Hepatic stellate cell (primary cell): ENCODE data around the gene SPOCK3.
"Not testable (repeated sequence)": the region's sequence is repeated elsewhere in the genome, so short reads cannot be mapped to it uniquely, and the experiment has no call there.

Source experiments
- DNase-seq: peaks from one replicate; pipeline ENCODE4 v3.0.0; 2011; ENCODE audit warnings: low spot score

The SPOCK3 gene

GRCh38 chr4:167035390-167035789, 198.9 kb downstream of the SPOCK3 start:
- no peak for DNase-seq

- DNase-seq: no peak
These were observed 199.3 kb downstream of the SPOCK3 start for GRCh38 chr4:167034983-167035382.

GRCh38 chr4:167032871-167033270, 201.4 kb downstream of the SPOCK3 start:
- DNase-seq: no peak

- DNase-seq: no peak
These were observed 202.6 kb downstream of the SPOCK3 start for GRCh38 chr4:167031534-167032156.

GRCh38 chr4:167028976-167029375, 205.3 kb downstream of the SPOCK3 start:
- DNase-seq: no peak

- DNase-seq: no peak
These were observed 208.6 kb downstream of the SPOCK3 start for GRCh38 chr4:167025670-167026069.

GRCh38 chr4:167023364-167023925, 210.8 kb downstream of the SPOCK3 start:
- DNase-seq: no peak

GRCh38 chr4:167021545-167022155, 212.6 kb downstream of the SPOCK3 start:
- no peak for DNase-seq

- DNase-seq: no peak
These were observed 213.9 kb downstream of the SPOCK3 start for GRCh38 chr4:167020410-167020809.

- no peak for DNase-seq
These were observed 219.3 kb downstream of the SPOCK3 start for GRCh38 chr4:167014944-167015343.

- DNase-seq: no peak
These were observed 231.0 kb downstream of the SPOCK3 start for GRCh38 chr4:167003326-167003725.

GRCh38 chr4:167000141-167000852, 234.0 kb downstream of the SPOCK3 start:
- no peak for DNase-seq

GRCh38 chr4:166996216-166996615, 238.1 kb downstream of the SPOCK3 start:
- DNase-seq: no peak

GRCh38 chr4:166994686-166995085, 239.6 kb downstream of the SPOCK3 start:
- DNase-seq: no peak

- DNase-seq: no peak
These were observed 243.2 kb downstream of the SPOCK3 start for GRCh38 chr4:166991006-166991561.

- DNase-seq: no peak
These were observed 244.4 kb downstream of the SPOCK3 start for GRCh38 chr4:166989886-166990285.

GRCh38 chr4:166987026-166987425, 247.3 kb downstream of the SPOCK3 start:
- DNase-seq: no peak

- DNase-seq: no peak
These were observed 252.4 kb downstream of the SPOCK3 start for GRCh38 chr4:166981847-166982246.

- no peak for DNase-seq
These were observed 253.9 kb downstream of the SPOCK3 start for GRCh38 chr4:166980419-166980818.

- DNase-seq: no peak
These were observed 256.7 kb downstream of the SPOCK3 start for GRCh38 chr4:166977596-166977995.

GRCh38 chr4:166972071-166972470, 262.2 kb downstream of the SPOCK3 start:
- no peak for DNase-seq

GRCh38 chr4:166968219-166968618, 266.1 kb downstream of the SPOCK3 start:
- DNase-seq: not testable (repeated sequence)

- DNase-seq: no peak
These were observed 268.7 kb downstream of the SPOCK3 start for GRCh38 chr4:166965562-166965961.
